Left ventricle myocardium inferior (tissue), 1 donor: ENCODE results near the gene ZNF20. TPM values are rescaled to one million over a fixed set of nuclear protein-coding genes. Genes with fewer than 3 reads are reported as not detected.
A peak's percentile ranks its signal among the peaks of the same experiment; 100 is the strongest.
"Not testable (repeated sequence)": the region's sequence is repeated elsewhere in the genome, so short reads cannot be mapped to it uniquely, and the experiment has no call there.

ENCODE experiments used
- DNase-seq: peaks from one replicate; pipeline ENCODE4 v3.0.0-alpha.2; 2020
- H3K27ac ChIP-seq: fragments of 200-600 bp; replicated peaks from 2 replicates; pipeline ENCODE4 v1.8.0; 2021
- H3K27me3 ChIP-seq: fragments of 200-600 bp; 2 replicates; pipeline ENCODE4 v1.8.0; 2021; ENCODE audit warnings: low read depth
- H3K36me3 ChIP-seq: fragments of 200-600 bp; 2 replicates; pipeline ENCODE4 v1.8.0; 2021
- H3K4me1 ChIP-seq: fragments of 200-600 bp; 2 replicates; pipeline ENCODE4 v1.8.0; 2021
- H3K4me3 ChIP-seq: fragments of 200-600 bp; 2 replicates; pipeline ENCODE4 v1.8.0; 2021; ENCODE audit warnings: mild to moderate bottlenecking, moderate library complexity
- H3K9me3 ChIP-seq: fragments of 200-600 bp; replicated peaks from 2 replicates; pipeline ENCODE4 v1.8.0; 2021
- intact Hi-C: fragments of 100-400 bp; cut with micrococcal nuclease; formaldehyde crosslinking; loops from one replicate; pipeline ENCODE4 v1.11.0; 2022
- total RNA-seq: library from RNA; stranded (reverse); fragmentation: NEBNext Ultra II Directional; extraction: Animal tissue kit (Norgen Biotek cat#: 25700); gene quantifications from one replicate; pipeline ENCODE4 v1.2.1, GENCODE V29; 2021
- TF ChIP-seq, protein P1 (sequence below): fragments of 200-600 bp; IDR thresholded peaks from 2 replicates; pipeline ENCODE4 v1.8.0; 2021; ENCODE audit warnings: antibody characterized with exemption, mild to moderate bottlenecking, borderline replicate concordance
- donor health status: DM: no; HTN: yes; CAD: no; lungs with severe emphysema.

The ZNF20 gene
- total RNA-seq, 1 donor from 2014 or later = 2.2 TPM

DNA sequence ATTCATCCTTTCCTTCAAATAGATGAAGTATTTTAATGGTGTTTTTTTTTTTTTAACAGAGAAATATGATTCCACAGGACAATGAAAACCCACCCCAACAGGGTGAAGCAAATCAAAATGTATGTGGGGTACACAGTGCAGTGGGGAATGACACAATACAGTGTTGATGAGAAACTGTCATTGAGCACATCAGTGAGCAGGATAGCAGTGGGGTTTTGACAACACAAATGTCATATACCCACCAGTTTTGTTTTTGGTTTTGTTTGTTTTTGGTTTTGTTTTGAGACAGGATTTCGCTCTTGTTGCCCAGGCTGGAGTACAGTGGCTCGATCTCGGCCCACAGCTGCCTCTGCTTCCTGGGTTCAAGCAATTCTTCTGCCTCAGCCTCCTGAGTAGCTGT lies 46.4 kb downstream of the ZNF20 start:
- intact Hi-C loops = no loop called here

DNA sequence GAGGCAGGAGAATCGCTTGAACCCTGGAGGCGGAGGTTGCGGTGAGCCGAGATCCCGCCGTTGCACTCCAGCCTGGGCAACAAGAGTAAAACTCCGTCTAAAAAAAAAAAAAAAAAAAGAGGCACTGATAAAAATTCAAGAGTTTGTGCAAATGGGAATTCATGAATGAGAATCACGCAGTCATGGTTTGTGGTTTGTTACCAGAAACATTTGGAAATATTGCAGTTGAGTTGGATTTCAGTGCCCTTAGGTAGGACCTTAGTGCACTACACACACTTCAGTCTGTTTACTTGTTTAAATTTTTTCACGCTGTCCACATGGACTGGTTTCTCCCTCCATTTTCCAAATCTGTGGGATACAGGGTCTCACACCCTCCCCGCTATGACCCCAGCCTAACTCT lies 47.2 kb downstream of the ZNF20 start:
- Histone ChIP-seq H3K27ac (peak overlapping the region; percentile 79), H3K4me1 (peaks cover 24% of the 10 kb centered on the region), H3K27me3 (no peaks in the 10 kb centered on the region), H3K36me3 (peaks cover 2% of the 10 kb centered on the region), H3K9me3 (no peaks in the 10 kb centered on the region), H3K4me3 (peak overlapping the region; percentile 83)
- no peak for DNase-seq
- TF ChIP-seq, protein P1, sequence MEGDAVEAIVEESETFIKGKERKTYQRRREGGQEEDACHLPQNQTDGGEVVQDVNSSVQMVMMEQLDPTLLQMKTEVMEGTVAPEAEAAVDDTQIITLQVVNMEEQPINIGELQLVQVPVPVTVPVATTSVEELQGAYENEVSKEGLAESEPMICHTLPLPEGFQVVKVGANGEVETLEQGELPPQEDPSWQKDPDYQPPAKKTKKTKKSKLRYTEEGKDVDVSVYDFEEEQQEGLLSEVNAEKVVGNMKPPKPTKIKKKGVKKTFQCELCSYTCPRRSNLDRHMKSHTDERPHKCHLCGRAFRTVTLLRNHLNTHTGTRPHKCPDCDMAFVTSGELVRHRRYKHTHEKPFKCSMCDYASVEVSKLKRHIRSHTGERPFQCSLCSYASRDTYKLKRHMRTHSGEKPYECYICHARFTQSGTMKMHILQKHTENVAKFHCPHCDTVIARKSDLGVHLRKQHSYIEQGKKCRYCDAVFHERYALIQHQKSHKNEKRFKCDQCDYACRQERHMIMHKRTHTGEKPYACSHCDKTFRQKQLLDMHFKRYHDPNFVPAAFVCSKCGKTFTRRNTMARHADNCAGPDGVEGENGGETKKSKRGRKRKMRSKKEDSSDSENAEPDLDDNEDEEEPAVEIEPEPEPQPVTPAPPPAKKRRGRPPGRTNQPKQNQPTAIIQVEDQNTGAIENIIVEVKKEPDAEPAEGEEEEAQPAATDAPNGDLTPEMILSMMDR = no peak
- intact Hi-C loops = no loop called here

More for the DNA sequence above, 46.4 kb downstream of the ZNF20 start:
- Histone ChIP-seq H3K27ac (no peak overlapping the region), H3K4me1 (peaks cover 24% of the 10 kb centered on the region), H3K36me3 (peaks cover 8% of the 10 kb centered on the region), H3K4me3 (no peak overlapping the region), H3K9me3 (no peaks in the 10 kb centered on the region), H3K27me3 (no peaks in the 10 kb centered on the region)
- DNase-seq = no peak
- TF ChIP-seq, protein P1 = no peak

DNA sequence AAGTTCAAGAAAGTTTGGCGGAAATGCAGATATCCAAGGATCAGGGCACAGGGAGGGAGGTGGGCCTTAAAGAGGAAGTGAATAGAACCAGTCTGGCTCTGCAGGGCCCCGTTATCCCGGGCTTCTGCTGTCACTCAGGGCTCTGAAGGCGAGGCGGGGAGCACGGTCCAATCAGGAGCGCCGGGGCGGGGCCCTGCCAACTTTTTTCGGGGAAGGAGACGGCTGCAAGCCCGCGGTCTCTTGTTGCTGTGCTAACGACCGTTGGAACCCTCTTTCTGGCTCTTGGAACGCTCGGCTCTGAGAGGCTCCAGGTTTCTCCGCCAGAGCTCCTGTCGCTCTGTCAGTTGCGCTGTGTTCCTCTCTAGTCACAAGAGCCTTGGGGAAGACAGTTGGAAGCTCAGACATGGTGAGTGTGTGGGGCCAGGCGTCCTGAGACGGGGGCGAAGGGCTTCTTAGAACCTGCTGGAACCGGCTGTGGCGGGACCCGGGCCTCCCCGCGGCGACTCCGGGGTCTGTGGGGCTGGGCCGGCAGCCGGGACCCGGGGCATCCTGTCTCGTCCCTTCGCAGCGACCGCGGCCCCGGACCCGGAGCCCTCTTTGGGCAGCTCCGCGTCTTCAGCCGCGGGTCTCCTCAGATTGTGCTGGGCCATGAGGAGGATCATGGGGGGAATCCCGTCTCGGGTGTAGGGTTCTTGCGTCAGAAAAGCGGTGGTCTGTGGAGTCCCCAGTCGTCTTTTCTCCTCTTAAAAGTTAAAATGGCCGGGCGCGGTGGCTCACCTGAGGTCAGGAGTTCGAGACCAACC lies 47.9 kb downstream of the ZNF20 start:
- H3K4me3 ChIP-seq = peak overlapping the region; percentile 83
- H3K9me3 ChIP-seq = no peaks in the 10 kb centered on the region
- TF ChIP-seq, protein P1 = no peak
- no peaks in the 10 kb centered on the region for H3K36me3 ChIP-seq
- intact Hi-C loops = no loop called here
- H3K4me1 ChIP-seq = peaks cover 24% of the 10 kb centered on the region
- DNase-seq = peak; percentile 88
- H3K27me3 ChIP-seq = no peaks in the 10 kb centered on the region
- peak overlapping the region; percentile 79 for H3K27ac ChIP-seq

DNA sequence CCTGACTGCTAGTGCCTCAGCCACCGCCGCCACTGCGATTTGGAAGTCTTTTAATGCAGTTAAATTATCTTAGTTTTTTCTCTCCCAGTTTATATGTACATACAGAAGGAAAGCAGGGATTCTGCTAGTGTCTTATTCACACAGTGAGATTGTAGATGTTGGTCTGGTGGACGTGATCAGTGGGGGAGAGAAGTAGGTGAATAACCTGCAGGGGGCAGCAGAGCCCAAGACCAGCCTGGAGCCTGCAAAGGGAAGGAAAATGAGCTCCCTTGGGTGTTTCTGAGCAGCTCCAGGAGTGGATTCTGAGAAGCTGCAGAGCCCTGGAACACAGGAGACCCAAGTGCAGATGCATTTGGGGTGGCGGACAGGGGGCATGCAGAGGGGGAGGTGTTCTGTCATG lies 49.3 kb downstream of the ZNF20 start:
- Histone ChIP-seq H3K9me3 (no peaks in the 10 kb centered on the region), H3K4me1 (peaks cover 24% of the 10 kb centered on the region), H3K27ac (peak overlapping the region; percentile 79), H3K36me3 (no peaks in the 10 kb centered on the region), H3K4me3 (no peak overlapping the region), H3K27me3 (no peaks in the 10 kb centered on the region)
- intact Hi-C loops = loop anchor here (2.0 kb wide), 1 partner anchor 50 kb away; the partner anchor contains the start of gene ZNF20
- TF ChIP-seq, protein P1 = peak; percentile 75
- peak; percentile 57 for DNase-seq

DNA sequence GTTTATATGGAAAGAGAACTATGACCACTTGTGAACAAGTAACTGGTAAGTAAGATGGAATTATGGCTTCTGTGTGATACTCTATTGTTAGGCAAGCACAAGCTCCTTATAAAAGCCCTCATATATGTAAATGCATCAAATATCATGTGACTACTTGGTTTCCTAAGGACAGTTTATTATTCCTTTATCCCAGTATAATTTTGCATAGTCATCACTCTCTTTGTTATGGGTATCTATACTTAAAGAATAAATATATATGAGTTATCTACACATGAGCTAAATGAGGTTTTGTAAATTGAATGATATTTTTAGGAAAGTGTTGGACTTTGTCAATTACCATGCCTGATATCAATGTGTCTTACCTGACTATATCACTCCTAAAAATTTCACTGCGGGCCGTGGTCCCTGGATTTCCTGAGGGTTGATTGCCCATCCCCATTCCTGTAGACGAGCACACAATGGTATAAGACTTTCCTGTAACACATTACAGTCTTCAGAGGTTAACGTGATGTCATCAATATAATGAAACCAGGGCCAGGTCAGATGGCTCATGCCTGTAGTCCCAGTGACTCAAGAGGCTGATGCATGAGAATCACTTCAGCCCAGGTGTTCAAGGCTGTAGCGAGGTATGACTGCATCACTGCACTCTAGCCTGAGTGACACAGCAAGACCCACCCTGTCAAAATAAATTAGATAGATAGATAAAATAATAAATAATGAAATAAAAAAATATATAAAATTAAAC lies 54.9 kb downstream of the ZNF20 start:
- intact Hi-C loops = no loop called here

DNA sequence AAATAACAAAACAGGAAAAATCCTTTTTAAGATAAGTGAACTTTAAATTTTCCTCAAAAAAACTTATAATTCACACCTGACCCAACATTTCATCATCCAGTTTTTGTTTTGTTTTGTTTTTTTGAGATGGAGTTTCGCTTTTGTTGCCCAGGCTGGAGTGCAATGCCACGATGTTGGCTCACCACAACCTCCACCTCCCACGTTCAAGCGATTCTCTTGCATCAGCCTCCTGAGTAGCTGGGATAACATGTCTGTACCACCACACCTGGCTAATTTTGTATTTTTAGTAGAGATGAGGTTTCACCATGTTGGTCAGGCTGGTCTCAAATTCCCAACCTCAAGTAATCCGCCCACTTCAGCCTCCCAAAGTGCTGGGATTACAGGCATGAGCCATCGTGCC lies 56.8 kb downstream of the ZNF20 start:
- peaks cover 58% of the 10 kb centered on the region for H3K9me3 ChIP-seq
- intact Hi-C loops, H3K27me3 ChIP-seq, DNase-seq, H3K4me1 ChIP-seq, H3K27ac ChIP-seq, H3K4me3 ChIP-seq: not testable (repeated sequence)
- H3K36me3 ChIP-seq = peaks cover 47% of the 10 kb centered on the region

More for the DNA sequence above, 54.9 kb downstream of the ZNF20 start:
- Histone ChIP-seq H3K27me3 (no peaks in the 10 kb centered on the region), H3K4me1 (no peaks in the 10 kb centered on the region), H3K27ac (no peak overlapping the region), H3K36me3 (peaks cover 29% of the 10 kb centered on the region), H3K9me3 (peaks cover 39% of the 10 kb centered on the region), H3K4me3 (no peak overlapping the region)
- TF ChIP-seq, protein P1 = no peak
- DNase-seq = no peak
